ENCODE data around the gene ARHGAP28.

Gene ARHGAP28

GRCh38 chr18:6781796-6782195 lies 52.3 kb downstream of the ARHGAP28 start:
- H3K4me3 ChIP-seq (ENCODE audit: low read depth, low read length): no peak overlapping the region
- TF ChIP-seq CTCF (IDR thresholded peaks at IDR 0.05; ENCODE audit: low read depth, low read length): no peak

GRCh38 chr18:6782861-6783260 lies 53.3 kb downstream of the ARHGAP28 start:
- no peak overlapping the region for H3K4me3 ChIP-seq (ENCODE audit: low read depth, low read length)
- no peak for TF ChIP-seq CTCF (IDR thresholded peaks at IDR 0.05; ENCODE audit: low read depth, low read length)

- no peak for TF ChIP-seq CTCF (IDR thresholded peaks at IDR 0.05; ENCODE audit: low read depth, low read length)
- no peak overlapping the region for H3K4me3 ChIP-seq (ENCODE audit: low read depth, low read length)
These were observed 54.5 kb downstream of the ARHGAP28 start for GRCh38 chr18:6784046-6784445.

- no peak overlapping the region for H3K4me3 ChIP-seq (ENCODE audit: low read depth, low read length)
- no peak for TF ChIP-seq CTCF (IDR thresholded peaks at IDR 0.05; ENCODE audit: low read depth, low read length)
These were observed 55.5 kb downstream of the ARHGAP28 start for GRCh38 chr18:6785001-6785400.

GRCh38 chr18:6785411-6785810 lies 55.9 kb downstream of the ARHGAP28 start:
- TF ChIP-seq CTCF (IDR thresholded peaks at IDR 0.05; ENCODE audit: low read depth, low read length): no peak
- H3K4me3 ChIP-seq (ENCODE audit: low read depth, low read length): no peak overlapping the region

- no peak overlapping the region for H3K4me3 ChIP-seq (ENCODE audit: low read depth, low read length)
- TF ChIP-seq CTCF (IDR thresholded peaks at IDR 0.05; ENCODE audit: low read depth, low read length): no peak
These were observed 62.9 kb downstream of the ARHGAP28 start for GRCh38 chr18:6792391-6792790.

- H3K4me3 ChIP-seq (ENCODE audit: low read depth, low read length): no peak overlapping the region
- no peak for TF ChIP-seq CTCF (IDR thresholded peaks at IDR 0.05; ENCODE audit: low read depth, low read length)
These were observed 63.9 kb downstream of the ARHGAP28 start for GRCh38 chr18:6793455-6793854.

Data from WI38 (cell line).